Endothelial cell of umbilical vein (primary cell): Measurements from ENCODE around the gene CECR2.

Experiments used
- CTCF ChIP-seq, 2 donors: IDR thresholded peaks; 1 replicate in 1 of 2; 2 replicates in 1 of 2; pipeline ENCODE4 v1.5.1; 2011; ENCODE audit warnings: low read length in 2 of 2, mild to moderate bottlenecking in 2 of 2, moderate library complexity in 2 of 2, control low read depth in 1 of 2, inconsistent platforms in 1 of 2, low read depth in 1 of 2; ENCODE audit not compliant: insufficient read depth in 1 of 2; ENCODE audit errors: extremely low read depth in 1 of 2
- EZH2 ChIP-seq: IDR thresholded peaks from 2 replicates; pipeline ENCODE4 v1.6.1; 2012; ENCODE audit warnings: borderline replicate concordance, low read depth, mild to moderate bottlenecking, moderate library complexity, low read length, inconsistent platforms; ENCODE audit not compliant: severe bottlenecking
- MAX ChIP-seq: IDR thresholded peaks from 2 replicates; pipeline ENCODE4 v1.6.1; 2011; ENCODE audit not compliant: insufficient read depth, insufficient read length
- POLR2A ChIP-seq: IDR thresholded peaks from 2 replicates; pipeline ENCODE4 v1.6.1; 2012; ENCODE audit warnings: low read depth, mild to moderate bottlenecking, control low read depth, low read length

GRCh38 chr22:17423616-17424015 lies 54.4 kb downstream of the CECR2 start:
- no peak for TF ChIP-seq CTCF (IDR thresholded peaks at IDR 0.05; ENCODE audit: extremely low read depth in 1 of 2, insufficient read depth in 1 of 2, low read depth in 1 of 2, low read length in 2 of 2)
- no peak for TF ChIP-seq POLR2A
- TF ChIP-seq MAX: no peak
- no peak for TF ChIP-seq EZH2
